SU-DHL-6 (cell line): ENCODE results near the gene DYNLT1.

ENCODE experiments used
- CTCF ChIP-seq: fragments of 200-600 bp; sonication (generic); IDR thresholded peaks from one replicate; pipeline ENCODE4 v1.5.1; 2017; ENCODE audit warnings: antibody characterized with exemption, mild to moderate bottlenecking, low read length, moderate library complexity; ENCODE audit not compliant: insufficient read depth, poor library complexity, severe bottlenecking
- EZH2phosphoT487 ChIP-seq: fragments of 200-600 bp; sonication (generic), shearing (Covaris generic); conservative IDR thresholded peaks from 2 replicates; pipeline ENCODE4 v1.6.1; 2018; ENCODE audit warnings: mild to moderate bottlenecking, antibody characterized with exemption, low read length, moderate library complexity, mixed read lengths

- no peak for TF ChIP-seq CTCF
- no peak for TF ChIP-seq EZH2phosphoT487
Measured at GRCh38 chr6:158634695-158635426, 9.7 kb downstream of the DYNLT1 start.
